Activated CD8-positive, alpha-beta memory T cell treated with anti-CD3 and anti-CD28 coated beads for 48 hours (primary cell): ENCODE data around the gene PLTP.
"Not testable (repeated sequence)": the region's sequence is repeated elsewhere in the genome, so short reads cannot be mapped to it uniquely, and the experiment has no call there.

Experiments
- DNase-seq, 3 experiments: peaks; one replicate each; pipeline ENCODE4 v3.0.0-alpha.2; 2020; ENCODE audit warnings: low read depth in 2 of 3, low spot score in 2 of 3

PLTP gene

GRCh38 chr20:45901332-45901731, 10.6 kb downstream of the PLTP start:
- DNase-seq = not testable (repeated sequence)

DNA sequence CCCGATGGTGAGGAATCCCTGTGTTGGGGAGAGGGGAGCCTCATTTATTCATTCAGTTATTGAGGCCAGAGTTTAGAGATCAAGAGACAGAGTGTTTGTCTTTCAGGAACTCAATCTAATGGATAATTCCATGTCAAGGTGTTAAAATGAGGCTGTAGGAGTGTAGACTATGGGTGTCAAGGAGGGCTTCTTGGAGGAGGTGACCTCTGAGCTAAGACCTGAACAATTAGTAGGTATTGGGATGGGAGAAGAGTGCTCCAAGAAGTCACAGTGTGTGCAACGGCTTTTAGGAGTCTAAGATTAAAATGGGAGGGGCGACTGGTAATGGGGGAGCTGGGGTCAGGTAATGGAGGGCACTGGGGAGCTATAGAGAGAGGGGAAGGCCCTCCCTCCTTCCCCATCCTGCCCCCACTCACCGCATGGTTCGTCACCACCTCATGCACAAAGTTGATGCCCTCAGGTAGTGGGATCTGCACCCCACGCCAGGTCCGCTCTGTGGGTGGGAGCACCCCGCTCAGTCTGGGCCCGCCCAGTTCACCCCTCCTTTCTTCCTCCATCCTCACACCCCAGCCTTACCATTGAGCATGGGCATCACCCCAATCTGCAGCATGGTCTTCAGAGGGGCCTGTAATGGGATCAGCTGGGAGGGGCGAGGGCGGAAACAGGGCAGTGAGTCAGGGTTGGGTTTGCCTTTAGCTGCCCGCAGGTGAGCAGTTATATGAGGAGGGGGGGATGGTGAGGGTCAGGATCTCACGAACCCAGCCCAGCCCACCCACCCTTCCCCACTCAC, 12.7 kb downstream of the PLTP start:
- no peak for DNase-seq

DNA sequence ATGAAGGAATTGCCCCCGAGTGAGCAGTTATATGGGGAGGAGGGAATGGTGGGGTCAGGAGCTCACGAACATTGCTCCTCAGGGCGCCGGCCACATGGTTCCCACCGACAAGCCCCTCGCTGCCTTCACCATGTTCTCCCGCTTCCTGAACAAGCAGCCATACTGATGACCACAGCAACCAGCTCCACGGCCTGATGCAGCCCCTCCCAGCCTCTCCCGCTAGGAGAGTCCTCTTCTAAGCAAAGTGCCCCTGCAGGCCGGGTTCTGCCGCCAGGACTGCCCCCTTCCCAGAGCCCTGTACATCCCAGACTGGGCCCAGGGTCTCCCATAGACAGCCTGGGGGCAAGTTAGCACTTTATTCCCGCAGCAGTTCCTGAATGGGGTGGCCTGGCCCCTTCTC, 13.7 kb downstream of the PLTP start:
- no peak for DNase-seq

- no peak for DNase-seq
Observed at GRCh38 chr20:45897692-45898091, 14.3 kb downstream of the PLTP start.

DNA sequence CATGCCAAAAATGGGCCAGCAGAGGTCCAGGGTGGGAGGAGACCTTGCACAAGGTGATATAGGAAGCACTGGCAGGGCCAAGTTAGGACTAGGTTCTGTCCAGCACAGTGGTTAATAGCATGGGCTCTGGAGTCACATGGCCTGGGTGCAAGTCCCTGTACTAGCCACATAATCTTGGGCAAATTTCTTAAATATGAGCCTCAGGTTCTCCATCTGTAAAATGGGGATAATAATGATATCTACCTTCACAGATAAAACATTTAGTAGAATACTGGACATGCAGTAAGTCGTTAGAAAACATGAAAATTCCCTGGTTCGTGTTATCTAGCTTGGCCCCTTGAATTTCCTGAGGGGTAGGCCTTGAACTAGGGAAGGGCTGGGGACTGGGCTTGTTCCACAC, 14.7 kb downstream of the PLTP start:
- no peak for DNase-seq

GRCh38 chr20:45896641-45897161, 15.3 kb downstream of the PLTP start:
- DNase-seq = no peak

- DNase-seq = no peak
Observed at GRCh38 chr20:45894797-45895196, 17.2 kb downstream of the PLTP start.

- no peak for DNase-seq
Observed at GRCh38 chr20:45893831-45894230, 18.1 kb downstream of the PLTP start.

DNA sequence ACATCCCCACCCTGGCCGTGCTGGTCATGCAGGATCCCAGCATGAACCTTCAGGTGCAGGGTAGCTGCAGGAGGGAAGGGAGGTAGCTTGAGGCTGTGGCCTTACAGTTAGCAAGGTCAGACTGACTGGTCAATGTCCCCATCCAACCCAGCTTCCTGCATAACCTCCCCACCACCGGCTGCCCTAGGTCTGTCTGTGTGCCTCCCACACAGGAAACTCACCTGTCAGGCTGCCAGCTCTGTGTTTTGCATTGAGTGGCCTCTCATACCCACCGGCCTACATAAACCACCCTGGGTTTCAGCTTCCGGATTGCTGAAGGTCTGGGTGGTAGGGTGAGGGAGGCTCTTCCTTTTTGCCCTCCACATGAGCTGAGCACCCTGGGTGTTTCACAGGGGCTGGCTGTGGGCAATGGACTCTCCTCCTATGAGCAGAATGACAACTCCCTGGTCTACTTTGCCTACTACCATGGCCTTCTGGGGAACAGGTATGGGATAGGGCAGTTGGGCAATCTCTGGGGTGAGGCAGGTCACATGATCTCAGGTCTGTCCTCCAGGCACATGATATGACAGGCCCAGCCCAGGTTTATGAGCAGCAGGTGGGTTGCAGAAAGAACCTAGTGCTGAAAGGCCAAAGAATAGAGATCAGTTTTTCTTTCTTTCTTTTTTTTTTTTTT, 19.0 kb downstream of the PLTP start:
- DNase-seq = no peak

DNA sequence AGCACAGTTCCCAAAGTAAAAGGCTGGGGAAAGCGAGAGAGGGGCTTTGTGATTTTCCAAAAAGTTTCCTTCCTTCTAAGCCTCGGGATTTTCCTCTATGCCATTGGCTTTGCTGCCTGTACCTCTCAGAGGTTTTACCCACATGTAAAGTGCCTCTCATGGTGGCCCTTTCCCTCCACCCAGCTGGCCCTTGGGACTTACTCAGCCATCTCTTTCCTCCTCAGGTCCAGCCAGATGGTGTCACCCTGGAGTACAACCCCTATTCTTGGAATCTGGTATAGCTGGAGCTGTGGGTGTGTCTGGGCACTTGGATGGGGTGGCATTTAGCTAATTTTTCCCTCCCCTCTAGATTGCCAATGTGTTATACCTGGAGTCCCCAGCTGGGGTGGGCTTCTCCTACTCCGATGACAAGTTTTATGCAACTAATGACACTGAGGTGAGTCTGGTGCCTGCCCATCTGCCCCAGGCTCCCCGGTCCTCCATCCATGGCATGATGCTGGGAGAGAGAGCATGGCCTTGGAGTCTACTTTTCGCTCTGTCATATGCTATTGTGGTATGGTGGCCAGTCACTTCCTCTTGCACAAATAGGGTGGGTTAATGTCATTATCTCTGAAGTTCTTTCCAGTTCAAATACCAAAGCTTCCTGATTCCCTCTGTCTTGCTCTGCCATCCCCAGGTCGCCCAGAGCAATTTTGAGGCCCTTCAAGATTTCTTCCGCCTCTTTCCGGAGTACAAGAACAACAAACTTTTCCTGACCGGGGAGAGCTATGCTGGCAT, 19.7 kb downstream of the PLTP start:
- no peak for DNase-seq

GRCh38 chr20:45890985-45891983, 20.7 kb downstream of the PLTP start, which contains the start of the genes CTSA and NEURL2:
CTSA (plus strand) TSS chr20:45891335; CDS start chr20:45891569, 234 bp downstream.
NEURL2 (minus strand) TSS chr20:45891208; CDS start chr20:45890991, 217 bp downstream.
- peak; percentile 69 to 80 (median 70) for DNase-seq

- peak in 2 of 3 experiments; percentile 16 to 46 for DNase-seq
Observed at GRCh38 chr20:45890077-45890984, 21.6 kb downstream of the PLTP start.

- no peak for DNase-seq
Observed at GRCh38 chr20:45888681-45889080, 23.3 kb downstream of the PLTP start.

DNA sequence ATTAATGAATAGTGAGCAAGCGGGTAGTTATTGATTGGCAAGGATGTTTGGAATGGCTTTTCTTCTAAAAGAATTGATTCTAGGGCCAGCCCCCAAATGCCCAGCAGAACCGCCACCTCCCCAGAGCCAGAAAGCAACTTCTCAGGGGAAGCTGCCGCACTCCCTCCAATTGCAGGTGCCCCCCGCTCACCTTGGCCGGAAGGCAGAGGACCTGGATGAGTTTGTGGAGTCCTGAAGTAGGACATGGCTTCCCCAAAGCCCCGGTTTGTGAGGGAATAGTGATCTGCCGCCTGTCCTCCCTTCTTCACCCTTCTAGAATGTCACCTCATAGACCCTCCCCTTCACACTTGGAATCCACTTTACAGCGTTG, 24.6 kb downstream of the PLTP start, which contains the start of gene SPATA25:
Gene SPATA25, minus strand, starts transcription at position 277 of the 370 bp plus-strand sequence. Its CDS starts 32 bp downstream, at position 245.
- DNase-seq = no peak

DNA sequence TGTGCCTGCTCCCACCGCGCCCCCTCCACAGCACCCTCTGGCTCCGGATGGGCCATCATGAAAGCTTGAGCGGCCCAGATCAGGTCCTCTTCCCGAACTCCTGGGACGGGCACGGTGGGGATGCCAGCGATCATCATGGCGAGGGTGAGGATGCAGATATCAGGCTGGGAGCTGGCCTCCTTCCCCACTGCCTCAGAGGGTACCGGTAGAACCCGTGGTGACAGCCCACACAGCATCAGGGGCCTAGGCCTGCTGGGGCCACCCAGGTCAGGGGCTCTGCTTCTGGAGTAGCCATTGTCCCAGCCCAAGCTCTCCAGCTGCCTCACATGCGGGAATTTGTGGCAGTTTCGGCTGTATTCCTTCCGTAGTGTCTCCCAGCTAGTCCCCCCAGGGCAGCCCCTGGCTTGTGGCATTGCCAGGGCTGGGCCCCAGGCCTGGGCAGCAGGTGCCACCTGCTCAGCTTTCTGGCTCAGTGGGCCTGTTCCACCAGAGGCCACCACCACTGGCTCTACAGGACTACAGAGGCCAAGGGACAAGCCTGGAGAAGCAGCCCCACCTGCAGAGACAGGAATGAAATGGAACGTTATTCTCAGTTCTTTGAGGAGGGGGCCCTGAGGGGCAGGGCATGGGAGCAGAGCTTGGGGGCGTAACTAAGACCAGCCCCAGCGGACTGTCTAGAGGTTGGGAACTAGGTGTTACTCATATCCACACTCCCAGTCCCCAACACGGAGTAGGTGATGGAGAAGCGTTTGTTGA, 25.2 kb downstream of the PLTP start:
- no peak for DNase-seq

GRCh38 chr20:45883100-45883469, 28.9 kb downstream of the PLTP start:
- no peak for DNase-seq

DNA sequence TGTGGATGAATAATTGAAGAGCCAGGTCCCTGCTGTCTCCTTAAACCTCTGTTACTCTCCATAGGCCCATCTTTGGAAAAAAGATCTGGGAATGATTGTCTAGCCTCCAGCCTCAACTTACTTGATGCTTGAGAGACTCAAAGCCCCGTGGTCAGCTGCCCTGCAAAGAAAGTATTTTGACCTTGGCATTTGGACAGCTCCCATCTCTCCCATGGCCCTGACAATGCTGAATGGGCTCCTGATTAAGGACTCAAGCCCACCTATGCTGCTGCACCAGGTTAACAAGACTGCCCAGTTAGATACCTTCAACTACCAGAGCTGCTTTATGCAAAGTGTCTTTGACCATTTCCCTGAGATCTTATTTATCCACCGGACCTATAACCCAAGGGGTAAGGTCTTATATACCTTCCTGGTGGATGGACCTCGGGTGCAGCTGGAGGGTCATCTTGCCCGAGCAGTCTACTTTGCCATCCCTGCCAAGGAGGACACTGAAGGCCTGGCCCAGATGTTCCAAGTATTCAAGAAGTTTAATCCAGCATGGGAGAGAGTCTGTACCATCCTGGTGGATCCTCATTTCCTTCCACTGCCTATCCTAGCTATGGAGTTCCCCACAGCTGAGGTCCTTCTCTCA, 29.4 kb downstream of the PLTP start:
- no peak for DNase-seq
